Measurements from ENCODE around the gene CLEC2A.
"Not testable (repeated sequence)": the region's sequence is repeated elsewhere in the genome, so short reads cannot be mapped to it uniquely, and the experiment has no call there.

CLEC2A gene, protein sequence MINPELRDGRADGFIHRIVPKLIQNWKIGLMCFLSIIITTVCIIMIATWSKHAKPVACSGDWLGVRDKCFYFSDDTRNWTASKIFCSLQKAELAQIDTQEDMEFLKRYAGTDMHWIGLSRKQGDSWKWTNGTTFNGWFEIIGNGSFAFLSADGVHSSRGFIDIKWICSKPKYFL
- long read RNA-seq, partial matches to known transcripts, result 0 of 1 reads
- long read RNA-seq, other reads (novel, unspliced or antisense), result 1 of 1 reads

DNA sequence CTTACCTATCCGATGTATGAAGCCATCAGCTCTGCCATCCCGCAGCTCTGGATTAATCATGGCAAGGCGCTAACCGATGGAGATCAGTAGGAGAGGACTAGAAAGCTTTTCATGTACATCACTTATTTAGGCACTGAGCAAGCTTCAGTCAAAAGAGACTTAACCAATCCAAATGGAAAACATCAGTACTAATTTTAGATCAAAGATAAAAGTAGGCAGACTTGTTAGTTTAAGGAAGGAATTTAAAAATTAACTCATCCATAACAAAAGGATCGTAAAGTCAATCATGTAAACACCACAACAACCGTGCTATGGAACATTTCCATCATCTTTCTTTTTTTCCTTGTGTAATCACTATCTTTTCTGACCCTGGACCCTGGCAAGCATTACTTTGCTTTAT is at the start of gene CLEC2A:
CLEC2A (minus strand) TSS at position 101 of the 400 bp plus-strand sequence; CDS start at position 60, 41 bp downstream.
- no peak within 1 kb of the TSS for H3K4me3 ChIP-seq (replicated peaks; ENCODE audit: insufficient read depth, low read length)
- H3K27ac ChIP-seq (replicated peaks), result no peak within 1 kb of the TSS
- DNase-seq (ENCODE audit: low read depth in 1 of 2, low spot score in 1 of 2), result no peak
- no peak for TF ChIP-seq POLR2AphosphoS5 (IDR thresholded peaks at IDR 0.05; ENCODE audit: low read depth)
- TF ChIP-seq, protein P1, sequence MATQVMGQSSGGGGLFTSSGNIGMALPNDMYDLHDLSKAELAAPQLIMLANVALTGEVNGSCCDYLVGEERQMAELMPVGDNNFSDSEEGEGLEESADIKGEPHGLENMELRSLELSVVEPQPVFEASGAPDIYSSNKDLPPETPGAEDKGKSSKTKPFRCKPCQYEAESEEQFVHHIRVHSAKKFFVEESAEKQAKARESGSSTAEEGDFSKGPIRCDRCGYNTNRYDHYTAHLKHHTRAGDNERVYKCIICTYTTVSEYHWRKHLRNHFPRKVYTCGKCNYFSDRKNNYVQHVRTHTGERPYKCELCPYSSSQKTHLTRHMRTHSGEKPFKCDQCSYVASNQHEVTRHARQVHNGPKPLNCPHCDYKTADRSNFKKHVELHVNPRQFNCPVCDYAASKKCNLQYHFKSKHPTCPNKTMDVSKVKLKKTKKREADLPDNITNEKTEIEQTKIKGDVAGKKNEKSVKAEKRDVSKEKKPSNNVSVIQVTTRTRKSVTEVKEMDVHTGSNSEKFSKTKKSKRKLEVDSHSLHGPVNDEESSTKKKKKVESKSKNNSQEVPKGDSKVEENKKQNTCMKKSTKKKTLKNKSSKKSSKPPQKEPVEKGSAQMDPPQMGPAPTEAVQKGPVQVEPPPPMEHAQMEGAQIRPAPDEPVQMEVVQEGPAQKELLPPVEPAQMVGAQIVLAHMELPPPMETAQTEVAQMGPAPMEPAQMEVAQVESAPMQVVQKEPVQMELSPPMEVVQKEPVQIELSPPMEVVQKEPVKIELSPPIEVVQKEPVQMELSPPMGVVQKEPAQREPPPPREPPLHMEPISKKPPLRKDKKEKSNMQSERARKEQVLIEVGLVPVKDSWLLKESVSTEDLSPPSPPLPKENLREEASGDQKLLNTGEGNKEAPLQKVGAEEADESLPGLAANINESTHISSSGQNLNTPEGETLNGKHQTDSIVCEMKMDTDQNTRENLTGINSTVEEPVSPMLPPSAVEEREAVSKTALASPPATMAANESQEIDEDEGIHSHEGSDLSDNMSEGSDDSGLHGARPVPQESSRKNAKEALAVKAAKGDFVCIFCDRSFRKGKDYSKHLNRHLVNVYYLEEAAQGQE (IDR thresholded peaks at IDR 0.05; ENCODE audit: insufficient replicate concordance, low read depth), result no peak
- H3K27me3 ChIP-seq (ENCODE audit: insufficient read depth, poor library complexity, severe bottlenecking), result no peaks in the 10 kb centered on the region

DNA sequence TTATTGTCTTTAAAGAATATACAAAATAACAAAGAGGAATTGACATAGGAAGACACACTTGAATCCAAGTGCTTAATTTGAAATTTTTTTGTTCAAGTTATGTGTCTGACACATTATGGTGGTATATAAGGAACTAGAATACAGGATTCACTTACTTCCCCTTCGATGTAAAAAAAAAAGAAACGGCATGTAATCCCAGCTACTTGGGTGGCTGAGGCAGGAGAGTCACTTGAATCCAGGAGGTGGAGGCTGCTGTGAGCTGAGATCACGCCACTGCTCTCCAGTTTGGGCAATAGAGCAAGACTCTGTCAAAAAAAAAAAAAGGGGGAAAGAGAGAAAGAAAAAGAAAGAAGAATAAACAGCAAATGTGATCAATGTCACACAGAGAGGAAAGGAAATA is 48.0 kb upstream of the CLEC2A start:
- Histone ChIP-seq H3K4me3 (replicated peaks; ENCODE audit: insufficient read depth, low read length) (no peak overlapping the region), H3K27ac (replicated peaks) (peak overlapping the region; percentile 4), H3K27me3 (ENCODE audit: insufficient read depth, poor library complexity, severe bottlenecking) (no peaks in the 10 kb centered on the region)
- TF ChIP-seq SPI1 (IDR thresholded peaks at IDR 0.05; ENCODE audit: borderline replicate concordance, low read depth) (no peak), POLR2AphosphoS5 (IDR thresholded peaks at IDR 0.05; ENCODE audit: low read depth) (no peak), GABPA (IDR thresholded peaks at IDR 0.05; ENCODE audit: low read depth) (no peak)
- TF ChIP-seq, protein P1 (IDR thresholded peaks at IDR 0.05; ENCODE audit: insufficient replicate concordance, low read depth), result no peak
- TF ChIP-seq, protein P2, sequence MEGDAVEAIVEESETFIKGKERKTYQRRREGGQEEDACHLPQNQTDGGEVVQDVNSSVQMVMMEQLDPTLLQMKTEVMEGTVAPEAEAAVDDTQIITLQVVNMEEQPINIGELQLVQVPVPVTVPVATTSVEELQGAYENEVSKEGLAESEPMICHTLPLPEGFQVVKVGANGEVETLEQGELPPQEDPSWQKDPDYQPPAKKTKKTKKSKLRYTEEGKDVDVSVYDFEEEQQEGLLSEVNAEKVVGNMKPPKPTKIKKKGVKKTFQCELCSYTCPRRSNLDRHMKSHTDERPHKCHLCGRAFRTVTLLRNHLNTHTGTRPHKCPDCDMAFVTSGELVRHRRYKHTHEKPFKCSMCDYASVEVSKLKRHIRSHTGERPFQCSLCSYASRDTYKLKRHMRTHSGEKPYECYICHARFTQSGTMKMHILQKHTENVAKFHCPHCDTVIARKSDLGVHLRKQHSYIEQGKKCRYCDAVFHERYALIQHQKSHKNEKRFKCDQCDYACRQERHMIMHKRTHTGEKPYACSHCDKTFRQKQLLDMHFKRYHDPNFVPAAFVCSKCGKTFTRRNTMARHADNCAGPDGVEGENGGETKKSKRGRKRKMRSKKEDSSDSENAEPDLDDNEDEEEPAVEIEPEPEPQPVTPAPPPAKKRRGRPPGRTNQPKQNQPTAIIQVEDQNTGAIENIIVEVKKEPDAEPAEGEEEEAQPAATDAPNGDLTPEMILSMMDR (IDR thresholded peaks at IDR 0.05; ENCODE audit: insufficient read depth, low read length), result no peak
- DNase-seq (ENCODE audit: low read depth in 1 of 2, low spot score in 1 of 2), result peak in 1 of 2 experiments; percentile 36

DNA sequence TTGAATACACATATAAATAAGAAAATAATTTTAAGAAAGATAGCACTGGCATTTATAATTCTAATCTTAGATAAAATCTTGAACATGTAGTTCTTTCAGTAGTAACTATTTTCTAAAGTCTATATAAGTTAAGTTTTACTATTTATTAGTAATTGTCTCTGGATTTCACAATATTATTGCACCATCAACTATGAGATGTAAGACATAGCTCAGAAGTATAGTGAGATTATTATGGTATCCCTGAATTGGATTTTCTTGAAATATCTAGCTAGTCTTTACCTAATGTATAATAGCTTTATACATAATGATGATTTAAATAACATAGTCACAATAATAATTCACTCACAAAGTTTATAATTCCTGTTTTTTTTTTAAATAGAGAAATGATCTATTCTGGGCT is 45.7 kb upstream of the CLEC2A start:
- peak in 1 of 2 experiments; percentile 41 for DNase-seq (ENCODE audit: low read depth in 1 of 2, low spot score in 1 of 2)
- no peak overlapping the region for H3K4me3 ChIP-seq (replicated peaks; ENCODE audit: insufficient read depth, low read length)
- H3K27me3 ChIP-seq (ENCODE audit: insufficient read depth, poor library complexity, severe bottlenecking), result no peaks in the 10 kb centered on the region
- no peak overlapping the region for H3K27ac ChIP-seq (replicated peaks)
- no peak for TF ChIP-seq GABPA (IDR thresholded peaks at IDR 0.05; ENCODE audit: low read depth)
- TF ChIP-seq, protein P2 (IDR thresholded peaks at IDR 0.05; ENCODE audit: insufficient read depth, low read length), result no peak
- TF ChIP-seq, protein P1 (IDR thresholded peaks at IDR 0.05; ENCODE audit: insufficient replicate concordance, low read depth), result no peak
- TF ChIP-seq POLR2AphosphoS5 (IDR thresholded peaks at IDR 0.05; ENCODE audit: low read depth), result no peak

DNA sequence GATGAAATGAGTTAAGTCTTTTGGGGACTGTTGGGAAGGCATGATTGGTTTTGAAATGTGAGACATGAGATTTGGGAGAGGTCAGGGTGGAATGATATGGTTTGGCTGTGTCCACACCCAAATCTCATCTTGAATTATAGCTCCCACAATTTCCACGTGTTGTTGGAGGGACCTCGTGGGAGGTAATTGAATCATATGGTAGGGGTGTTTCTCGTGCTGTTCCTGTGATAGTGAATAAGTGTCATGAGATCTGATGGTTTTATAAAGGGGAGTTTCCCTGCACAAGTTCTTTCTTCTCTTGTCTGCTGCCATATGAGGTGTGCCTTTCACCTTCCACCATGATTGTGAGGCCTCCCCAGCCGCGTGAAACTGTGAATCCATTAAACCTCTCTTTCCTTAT is 44.5 kb upstream of the CLEC2A start:
- not testable (repeated sequence) for H3K27ac ChIP-seq (replicated peaks); DNase-seq (ENCODE audit: low read depth in 1 of 2, low spot score in 1 of 2); H3K27me3 ChIP-seq (ENCODE audit: insufficient read depth, poor library complexity, severe bottlenecking); H3K4me3 ChIP-seq (replicated peaks; ENCODE audit: insufficient read depth, low read length)

Data from HL-60 (cell line).